ENCODE results near the gene TRDMT1. TPM values are rescaled to one million over a fixed set of nuclear protein-coding genes. Genes with fewer than 3 reads are reported as not detected.

TRDMT1 gene
- total RNA-seq, 1 experiment from 2014 or later, result 20.2 TPM

GRCh38 chr10:17240616-17241015, 39.1 kb upstream of the TRDMT1 start:
- H2BK5ac ChIP-seq (ENCODE audit: insufficient read length, low read length), result no peak overlapping the region
- H4K20me1 ChIP-seq (ENCODE audit: control insufficient read depth, insufficient read depth, insufficient read length), result no peaks in the 10 kb centered on the region
- no peak overlapping the region for H3K4ac ChIP-seq (ENCODE audit: low read depth, low read length)
- no peak for TF ChIP-seq CTCF (conservative IDR thresholded peaks at IDR 0.05)
- DNase-seq, result no peak
- peaks cover 7 to 20% (median 17%) of the 10 kb centered on the region in 3 experiments for H3K36me3 Mint-ChIP-seq (ENCODE audit: insufficient read depth in 1 of 3, low read depth in 3 of 3)
- no peak overlapping the region for H3K4me3 Mint-ChIP-seq
- H4K91ac ChIP-seq (ENCODE audit: insufficient read length, low read depth, low read length), result no peak overlapping the region
- WGBS (ENCODE audit: extremely low coverage, insufficient read length, low lambda C conversion rate), result no CpG with 5 or more reads among the region's 4 CpGs
- H3K79me2 ChIP-seq (ENCODE audit: insufficient read depth, low read length), result no peaks in the 10 kb centered on the region
- no peak overlapping the region for H2AK5ac ChIP-seq (ENCODE audit: insufficient read length, low read length)
- H3K14ac ChIP-seq (ENCODE audit: insufficient read depth, low read length), result no peak overlapping the region
- no peak overlapping the region for H2BK15ac ChIP-seq (ENCODE audit: low read depth, low read length)
- no peak overlapping the region for H3T11ph ChIP-seq (ENCODE audit: low read length)
- H3K23ac ChIP-seq (ENCODE audit: insufficient read length, low read depth, low read length), result no peak overlapping the region
- H3K4me1 Mint-ChIP-seq, result no peaks in the 10 kb centered on the region
- H3K27ac Mint-ChIP-seq, result no peak overlapping the region
- no peak overlapping the region for H3K27ac ChIP-seq (ENCODE audit: insufficient read length, low read depth, low read length)
- no peak overlapping the region for H4K5ac ChIP-seq (ENCODE audit: insufficient read length, low read depth, low read length)
- no peak overlapping the region for H4K8ac ChIP-seq (replicated peaks; ENCODE audit: insufficient read length, low read depth, low read length)
- H2AFZ ChIP-seq (ENCODE audit: low read length), result no peak overlapping the region
- no peaks in the 10 kb centered on the region for H3K27me3 Mint-ChIP-seq (ENCODE audit: low read depth)
- H3K56ac ChIP-seq (ENCODE audit: insufficient read length, low read depth, low read length), result no peak overlapping the region
- H3K18ac ChIP-seq (ENCODE audit: insufficient read length, low read depth, low read length), result no peak overlapping the region
- H3K9ac ChIP-seq (ENCODE audit: extremely low read depth, insufficient read length, low read length), result no peak overlapping the region
- H3K9me3 ChIP-seq (ENCODE audit: control insufficient read depth, low read depth, low read length), result no peaks in the 10 kb centered on the region
- no peak overlapping the region for H2BK20ac ChIP-seq (ENCODE audit: low read depth, low read length, poor library complexity, severe bottlenecking)
- H3K79me1 ChIP-seq (ENCODE audit: insufficient read depth, low read depth, low read length, poor library complexity, severe bottlenecking), result no peaks in the 10 kb centered on the region
- no peaks in the 10 kb centered on the region for H3K4me1 ChIP-seq (ENCODE audit: insufficient read depth, low read length)
- no peaks in the 10 kb centered on the region for H3K27me3 ChIP-seq (ENCODE audit: insufficient read depth, low read length)
- no peaks in the 10 kb centered on the region for H3K9me3 Mint-ChIP-seq
- H3K23me2 ChIP-seq (ENCODE audit: insufficient read length, low read depth, low read length, poor library complexity, severe bottlenecking), result no peaks in the 10 kb centered on the region
- H2BK120ac ChIP-seq (ENCODE audit: low read depth, low read length, poor library complexity, severe bottlenecking), result no peak overlapping the region
- H2BK12ac ChIP-seq (ENCODE audit: insufficient read length, low read depth, low read length), result no peak overlapping the region
- H3K4me2 ChIP-seq (ENCODE audit: insufficient read depth, insufficient read length, low read length), result no peak overlapping the region

Data from H9 (cell line).